Measurements from ENCODE around the gene HSP90B1.

DNA sequence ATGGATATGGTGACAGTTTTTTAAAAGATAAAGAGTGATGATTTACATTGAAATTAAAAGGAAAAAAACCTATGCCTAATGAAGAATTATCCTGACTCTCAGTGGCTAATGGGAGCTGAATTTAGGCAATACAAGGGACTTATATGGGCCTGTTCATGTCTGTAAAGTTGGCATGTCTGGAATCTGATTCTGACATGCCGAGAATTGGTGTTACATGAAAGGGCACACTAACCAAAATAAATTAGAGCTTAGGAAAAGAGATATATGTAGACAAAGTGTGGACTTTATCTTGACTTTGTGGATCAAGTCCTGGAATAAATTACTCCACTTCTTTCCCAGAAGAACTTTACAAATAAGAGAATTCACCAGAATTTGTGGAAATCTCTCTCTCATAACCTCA lies 36.5 kb downstream of the HSP90B1 start:
- TF ChIP-seq, protein P1, sequence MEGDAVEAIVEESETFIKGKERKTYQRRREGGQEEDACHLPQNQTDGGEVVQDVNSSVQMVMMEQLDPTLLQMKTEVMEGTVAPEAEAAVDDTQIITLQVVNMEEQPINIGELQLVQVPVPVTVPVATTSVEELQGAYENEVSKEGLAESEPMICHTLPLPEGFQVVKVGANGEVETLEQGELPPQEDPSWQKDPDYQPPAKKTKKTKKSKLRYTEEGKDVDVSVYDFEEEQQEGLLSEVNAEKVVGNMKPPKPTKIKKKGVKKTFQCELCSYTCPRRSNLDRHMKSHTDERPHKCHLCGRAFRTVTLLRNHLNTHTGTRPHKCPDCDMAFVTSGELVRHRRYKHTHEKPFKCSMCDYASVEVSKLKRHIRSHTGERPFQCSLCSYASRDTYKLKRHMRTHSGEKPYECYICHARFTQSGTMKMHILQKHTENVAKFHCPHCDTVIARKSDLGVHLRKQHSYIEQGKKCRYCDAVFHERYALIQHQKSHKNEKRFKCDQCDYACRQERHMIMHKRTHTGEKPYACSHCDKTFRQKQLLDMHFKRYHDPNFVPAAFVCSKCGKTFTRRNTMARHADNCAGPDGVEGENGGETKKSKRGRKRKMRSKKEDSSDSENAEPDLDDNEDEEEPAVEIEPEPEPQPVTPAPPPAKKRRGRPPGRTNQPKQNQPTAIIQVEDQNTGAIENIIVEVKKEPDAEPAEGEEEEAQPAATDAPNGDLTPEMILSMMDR (IDR thresholded peaks at IDR 0.05 in 2 of 3, conservative IDR thresholded peaks at IDR 0.05 in 1 of 3; ENCODE audit: borderline replicate concordance in 1 of 3, insufficient read depth in 1 of 3, low read depth in 2 of 3, low read length in 2 of 3): no peak
- no peak for TF ChIP-seq ZNF274 (IDR thresholded peaks at IDR 0.05; ENCODE audit: low read depth, low read length)
- no peak for TF ChIP-seq EZH2phosphoT487 (IDR thresholded peaks at IDR 0.05; ENCODE audit: borderline replicate concordance)
- no peak for TF ChIP-seq POLR2AphosphoS5 (IDR thresholded peaks at IDR 0.05; ENCODE audit: low read depth, low read length)
- TF ChIP-seq, protein P2, sequence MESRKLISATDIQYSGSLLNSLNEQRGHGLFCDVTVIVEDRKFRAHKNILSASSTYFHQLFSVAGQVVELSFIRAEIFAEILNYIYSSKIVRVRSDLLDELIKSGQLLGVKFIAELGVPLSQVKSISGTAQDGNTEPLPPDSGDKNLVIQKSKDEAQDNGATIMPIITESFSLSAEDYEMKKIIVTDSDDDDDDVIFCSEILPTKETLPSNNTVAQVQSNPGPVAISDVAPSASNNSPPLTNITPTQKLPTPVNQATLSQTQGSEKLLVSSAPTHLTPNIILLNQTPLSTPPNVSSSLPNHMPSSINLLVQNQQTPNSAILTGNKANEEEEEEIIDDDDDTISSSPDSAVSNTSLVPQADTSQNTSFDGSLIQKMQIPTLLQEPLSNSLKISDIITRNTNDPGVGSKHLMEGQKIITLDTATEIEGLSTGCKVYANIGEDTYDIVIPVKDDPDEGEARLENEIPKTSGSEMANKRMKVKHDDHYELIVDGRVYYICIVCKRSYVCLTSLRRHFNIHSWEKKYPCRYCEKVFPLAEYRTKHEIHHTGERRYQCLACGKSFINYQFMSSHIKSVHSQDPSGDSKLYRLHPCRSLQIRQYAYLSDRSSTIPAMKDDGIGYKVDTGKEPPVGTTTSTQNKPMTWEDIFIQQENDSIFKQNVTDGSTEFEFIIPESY (IDR thresholded peaks at IDR 0.05; ENCODE audit: extremely low read depth, insufficient replicate concordance, low read length): no peak
- no peak for TF ChIP-seq SRF (IDR thresholded peaks at IDR 0.05; ENCODE audit: low read depth)

All from HCT116 (cell line).